Endodermal cell (in vitro differentiated cells): Measurements from ENCODE around the gene BUB3. TPM values are rescaled to one million over a fixed set of nuclear protein-coding genes. Genes with fewer than 3 reads are reported as not detected.
A peak's percentile ranks its signal among the peaks of the same experiment; 100 is the strongest.

Experiments used
- DNase-seq: peaks from one replicate; pipeline ENCODE4 v3.0.0-alpha.2; 2017
- H3K27ac ChIP-seq: 2 replicates; pipeline ENCODE4 v1.5.1; 2013; ENCODE audit warnings: mild to moderate bottlenecking, low read depth, low read length, moderate library complexity
- H3K27me3 ChIP-seq: 2 replicates; pipeline ENCODE4 v1.6.1; 2013; ENCODE audit warnings: mild to moderate bottlenecking, low read length, moderate library complexity; ENCODE audit not compliant: insufficient read depth, control insufficient read depth, poor library complexity, severe bottlenecking
- H3K36me3 ChIP-seq: 2 replicates; pipeline ENCODE4 v1.7.0; 2013; ENCODE audit warnings: mild to moderate bottlenecking, low read length, moderate library complexity; ENCODE audit not compliant: control insufficient read depth, insufficient read depth
- H3K4me1 ChIP-seq: one replicate; pipeline ENCODE4 v1.7.0; 2013; ENCODE audit warnings: low read length; ENCODE audit not compliant: control insufficient read depth, insufficient read depth
- H3K4me3 ChIP-seq: 2 replicates; pipeline ENCODE4 v1.5.1; 2013; ENCODE audit warnings: mild to moderate bottlenecking, low read length, moderate library complexity
- H3K9ac ChIP-seq: 2 replicates; pipeline ENCODE4 v1.6.1; 2013; ENCODE audit warnings: mild to moderate bottlenecking, low read length, moderate library complexity; ENCODE audit not compliant: poor library complexity, severe bottlenecking; ENCODE audit errors: extremely low read depth
- H3K9me3 ChIP-seq: 2 replicates; pipeline ENCODE4 v1.6.1; 2013; ENCODE audit warnings: mild to moderate bottlenecking, low read length, moderate library complexity; ENCODE audit not compliant: control insufficient read depth
- H3K27ac Mint-ChIP-seq: 2 replicates; pipeline ENCODE4 v1.8.0; 2020; ENCODE audit warnings: mixed read lengths
- H3K27me3 Mint-ChIP-seq: 2 replicates; pipeline ENCODE4 v1.8.0; 2021; ENCODE audit warnings: mild to moderate bottlenecking, mixed read lengths; ENCODE audit not compliant: insufficient read depth
- H3K36me3 Mint-ChIP-seq: 2 replicates; pipeline ENCODE4 v1.8.0; 2020; ENCODE audit warnings: low read depth, mixed read lengths
- H3K4me1 Mint-ChIP-seq: 2 replicates; pipeline ENCODE4 v1.8.0; 2020; ENCODE audit warnings: mixed read lengths
- H3K4me3 Mint-ChIP-seq: 2 replicates; pipeline ENCODE4 v1.8.0; 2020; ENCODE audit warnings: mild to moderate bottlenecking, moderate library complexity, mixed read lengths
- H3K9me3 Mint-ChIP-seq: 2 replicates; pipeline ENCODE4 v1.8.0; 2020; ENCODE audit warnings: mild to moderate bottlenecking, mixed read lengths
- CTCF ChIP-seq: fragments of 200-600 bp; sonication (generic); conservative IDR thresholded peaks from 2 replicates; pipeline ENCODE4 v1.5.0; 2021; ENCODE audit warnings: antibody characterized with exemption, mild to moderate bottlenecking
- WGBS, 2 experiments: methylation state at CpG; one replicate each; pipeline versions ENCODE4 v1.1.5 to v1.1.7; 2013; ENCODE audit warnings: missing lambda C conversion rate in 2 of 2, mixed read lengths in 1 of 2; ENCODE audit not compliant: insufficient coverage in 1 of 2, insufficient read length in 1 of 2; 5-methylcytosine and 5-hydroxymethylcytosine counted together
- total RNA-seq, 2 donors: library from RNA; stranded (reverse); fragmentation: NEBNext Ultra II Directional in 1 of 2; extraction: Animal tissue kit (Norgen Biotek cat#: 25700) in 1 of 2; gene quantifications; 2 replicates in 1 of 2; 3 replicates in 1 of 2; pipeline ENCODE4 v1.2.1, GENCODE V29; 2021

The BUB3 gene
- total RNA-seq, 2 donors from 2014 or later: 113 to 130 TPM

- no peak for DNase-seq
- Mint-ChIP-seq H3K36me3 (peaks cover 2% of the 10 kb centered on the region), H3K4me1 (peaks cover 4% of the 10 kb centered on the region), H3K27ac (peak overlapping the region; percentile 19), H3K9me3 (peaks cover 15% of the 10 kb centered on the region), H3K27me3 (peaks cover 18% of the 10 kb centered on the region), H3K4me3 (no peak overlapping the region)
- Histone ChIP-seq H3K27me3 (peaks cover 11% of the 10 kb centered on the region), H3K4me3 (no peak overlapping the region), H3K9ac (no peak overlapping the region), H3K9me3 (peaks cover 20% of the 10 kb centered on the region), H3K4me1 (no peaks in the 10 kb centered on the region), H3K27ac (no peak overlapping the region), H3K36me3 (no peaks in the 10 kb centered on the region)
- 84 to 100% methylated on average over 1 to 5 of the region's 5 CpGs for WGBS, 2 experiments
- TF ChIP-seq CTCF: no peak
Measured at GRCh38 chr10:123213192-123213591, 59.0 kb downstream of the BUB3 start.

Other genes starting within 250 kb of the BUB3 start
- gene FAM24A, start 243.8 kb upstream of the BUB3 start, total RNA-seq: not detected
- 10 to 100 TPM; 14.7 to 18.1 TPM for gene C10orf88, start 200.2 kb upstream of the BUB3 start, total RNA-seq
- gene PSTK, start 174.0 kb upstream of the BUB3 start, total RNA-seq: 1 to 10 TPM; 7.0 to 7.1 TPM
- 10 to 100 TPM; 10.3 to 14.4 TPM for gene IKZF5, start 145.6 kb upstream of the BUB3 start, total RNA-seq
- 10 to 100 TPM; 40.4 to 58.7 TPM for gene ACADSB, start 145.4 kb upstream of the BUB3 start, total RNA-seq
- not detected for gene HMX3, start 18.4 kb upstream of the BUB3 start, total RNA-seq
- gene HMX2, start 6.3 kb upstream of the BUB3 start, total RNA-seq: not detected